OCI-LY3 (cell line): ENCODE measurements around the gene FRS3.

Source experiments
- EZH2phosphoT487 ChIP-seq: fragments of 200-600 bp; shearing (Covaris generic); IDR thresholded peaks from 2 replicates; pipeline ENCODE4 v1.6.1; 2018; ENCODE audit warnings: antibody characterized with exemption, mixed run types, low read depth
- TF ChIP-seq, protein P1 (sequence below): fragments of 200-600, 300-600 bp; sonication (generic); IDR thresholded peaks from 2 replicates; pipeline ENCODE4 v1.5.1; 2014; ENCODE audit warnings: antibody characterized with exemption, low read length, low read depth

DNA sequence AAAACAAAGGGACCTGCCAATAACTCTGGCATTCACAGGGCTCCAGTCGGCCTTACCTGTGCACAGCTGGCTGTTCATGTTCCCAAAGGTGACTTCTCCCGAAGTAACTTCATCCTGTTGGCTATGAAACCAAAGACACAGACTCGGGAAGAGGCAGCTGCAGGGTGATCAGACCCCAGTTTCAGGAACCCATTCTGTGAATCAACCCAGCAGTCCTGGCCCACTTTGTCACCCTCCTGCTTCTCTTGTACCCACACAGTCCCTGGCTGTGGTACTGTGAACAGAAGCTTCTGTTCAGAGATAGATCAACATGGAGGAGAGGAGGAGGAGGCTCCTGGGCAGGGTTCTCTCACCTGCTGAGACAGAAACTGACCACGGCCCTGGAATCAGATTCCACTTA, 23.8 kb downstream of the FRS3 start:
- TF ChIP-seq, protein P1, sequence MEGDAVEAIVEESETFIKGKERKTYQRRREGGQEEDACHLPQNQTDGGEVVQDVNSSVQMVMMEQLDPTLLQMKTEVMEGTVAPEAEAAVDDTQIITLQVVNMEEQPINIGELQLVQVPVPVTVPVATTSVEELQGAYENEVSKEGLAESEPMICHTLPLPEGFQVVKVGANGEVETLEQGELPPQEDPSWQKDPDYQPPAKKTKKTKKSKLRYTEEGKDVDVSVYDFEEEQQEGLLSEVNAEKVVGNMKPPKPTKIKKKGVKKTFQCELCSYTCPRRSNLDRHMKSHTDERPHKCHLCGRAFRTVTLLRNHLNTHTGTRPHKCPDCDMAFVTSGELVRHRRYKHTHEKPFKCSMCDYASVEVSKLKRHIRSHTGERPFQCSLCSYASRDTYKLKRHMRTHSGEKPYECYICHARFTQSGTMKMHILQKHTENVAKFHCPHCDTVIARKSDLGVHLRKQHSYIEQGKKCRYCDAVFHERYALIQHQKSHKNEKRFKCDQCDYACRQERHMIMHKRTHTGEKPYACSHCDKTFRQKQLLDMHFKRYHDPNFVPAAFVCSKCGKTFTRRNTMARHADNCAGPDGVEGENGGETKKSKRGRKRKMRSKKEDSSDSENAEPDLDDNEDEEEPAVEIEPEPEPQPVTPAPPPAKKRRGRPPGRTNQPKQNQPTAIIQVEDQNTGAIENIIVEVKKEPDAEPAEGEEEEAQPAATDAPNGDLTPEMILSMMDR: no peak
- TF ChIP-seq EZH2phosphoT487: no peak
